ENCODE measurements around the gene PDLIM5.

PDLIM5 gene

GRCh38 chr4:94523033-94523580, 71.4 kb downstream of the PDLIM5 start:
- Histone ChIP-seq H3K79me2 (no peaks in the 10 kb centered on the region), H3K27ac (no peak overlapping the region), H3K4me2 (ENCODE audit: low read length) (no peak overlapping the region), H3K36me3 (ENCODE audit: control insufficient read depth, insufficient read depth, low read length) (no peaks in the 10 kb centered on the region), H3K9me3 (ENCODE audit: control insufficient read depth, low read length) (no peaks in the 10 kb centered on the region), H3K9ac (no peak overlapping the region), H3K4me3 (ENCODE audit: low read depth, low read length) (no peak overlapping the region), H3K4me1 (no peaks in the 10 kb centered on the region), H2AFZ (no peak overlapping the region), H3K27me3 (ENCODE audit: control insufficient read depth, insufficient read depth, low read length) (no peaks in the 10 kb centered on the region)
- TF ChIP-seq CTCF (IDR thresholded peaks at IDR 0.05) = no peak

GRCh38 chr4:94523617-94524016, 71.9 kb downstream of the PDLIM5 start:
- H3K36me3 ChIP-seq (ENCODE audit: control insufficient read depth, insufficient read depth, low read length) = no peaks in the 10 kb centered on the region
- H3K9me3 ChIP-seq (ENCODE audit: control insufficient read depth, low read length) = no peaks in the 10 kb centered on the region
- H3K79me2 ChIP-seq = no peaks in the 10 kb centered on the region
- H3K27me3 ChIP-seq (ENCODE audit: control insufficient read depth, insufficient read depth, low read length) = no peaks in the 10 kb centered on the region
- no peak overlapping the region for H3K4me2 ChIP-seq (ENCODE audit: low read length)
- H3K27ac ChIP-seq = no peak overlapping the region
- TF ChIP-seq CTCF (IDR thresholded peaks at IDR 0.05) = no peak
- H3K9ac ChIP-seq = no peak overlapping the region
- no peak overlapping the region for H2AFZ ChIP-seq
- no peak overlapping the region for H3K4me3 ChIP-seq (ENCODE audit: low read depth, low read length)
- no peaks in the 10 kb centered on the region for H3K4me1 ChIP-seq

GRCh38 chr4:94525993-94526728, 74.4 kb downstream of the PDLIM5 start:
- Histone ChIP-seq H3K27me3 (ENCODE audit: control insufficient read depth, insufficient read depth, low read length) (no peaks in the 10 kb centered on the region), H3K9me3 (ENCODE audit: control insufficient read depth, low read length) (no peaks in the 10 kb centered on the region), H3K36me3 (ENCODE audit: control insufficient read depth, insufficient read depth, low read length) (no peaks in the 10 kb centered on the region), H3K4me1 (no peaks in the 10 kb centered on the region), H2AFZ (no peak overlapping the region), H3K79me2 (no peaks in the 10 kb centered on the region), H3K27ac (no peak overlapping the region), H3K9ac (no peak overlapping the region), H3K4me2 (ENCODE audit: low read length) (no peak overlapping the region), H3K4me3 (ENCODE audit: low read depth, low read length) (no peak overlapping the region)
- TF ChIP-seq CTCF (IDR thresholded peaks at IDR 0.05) = no peak

- Histone ChIP-seq H3K27ac (no peak overlapping the region), H3K36me3 (ENCODE audit: control insufficient read depth, insufficient read depth, low read length) (no peaks in the 10 kb centered on the region), H2AFZ (no peak overlapping the region), H3K9me3 (ENCODE audit: control insufficient read depth, low read length) (no peaks in the 10 kb centered on the region), H3K4me3 (ENCODE audit: low read depth, low read length) (no peak overlapping the region), H3K79me2 (no peaks in the 10 kb centered on the region), H3K4me2 (ENCODE audit: low read length) (no peak overlapping the region), H3K27me3 (ENCODE audit: control insufficient read depth, insufficient read depth, low read length) (no peaks in the 10 kb centered on the region), H3K9ac (no peak overlapping the region), H3K4me1 (no peaks in the 10 kb centered on the region)
- no peak for TF ChIP-seq CTCF (IDR thresholded peaks at IDR 0.05)
Observed at GRCh38 chr4:94527556-94528233, 76.0 kb downstream of the PDLIM5 start.

Measured in parathyroid adenoma (tissue), 2 donors.